ENCODE measurements around the gene TMEM39A.

Gene TMEM39A

GRCh38 chr3:119395923-119396358 lies 67.5 kb downstream of the TMEM39A start:
- DNase-seq: no peak

GRCh38 chr3:119388577-119388976 lies 74.8 kb downstream of the TMEM39A start:
- no peak for DNase-seq

- DNase-seq: no peak
Measured at GRCh38 chr3:119382134-119382533, 81.3 kb downstream of the TMEM39A start.

GRCh38 chr3:119380697-119381096 lies 82.7 kb downstream of the TMEM39A start:
- DNase-seq: no peak
